ENCODE data around the gene TTC12. TPM values are rescaled to one million over a fixed set of nuclear protein-coding genes. Genes with fewer than 3 reads are reported as not detected.
A peak's percentile ranks its signal among the peaks of the same experiment; 100 is the strongest.

Gene TTC12
- total and polyA plus RNA-seq, 2 of the 13 experiments (the other 11 are each of a cell fraction or from before 2014, with no cell fraction given) = 5.4 to 11.6 TPM

DNA sequence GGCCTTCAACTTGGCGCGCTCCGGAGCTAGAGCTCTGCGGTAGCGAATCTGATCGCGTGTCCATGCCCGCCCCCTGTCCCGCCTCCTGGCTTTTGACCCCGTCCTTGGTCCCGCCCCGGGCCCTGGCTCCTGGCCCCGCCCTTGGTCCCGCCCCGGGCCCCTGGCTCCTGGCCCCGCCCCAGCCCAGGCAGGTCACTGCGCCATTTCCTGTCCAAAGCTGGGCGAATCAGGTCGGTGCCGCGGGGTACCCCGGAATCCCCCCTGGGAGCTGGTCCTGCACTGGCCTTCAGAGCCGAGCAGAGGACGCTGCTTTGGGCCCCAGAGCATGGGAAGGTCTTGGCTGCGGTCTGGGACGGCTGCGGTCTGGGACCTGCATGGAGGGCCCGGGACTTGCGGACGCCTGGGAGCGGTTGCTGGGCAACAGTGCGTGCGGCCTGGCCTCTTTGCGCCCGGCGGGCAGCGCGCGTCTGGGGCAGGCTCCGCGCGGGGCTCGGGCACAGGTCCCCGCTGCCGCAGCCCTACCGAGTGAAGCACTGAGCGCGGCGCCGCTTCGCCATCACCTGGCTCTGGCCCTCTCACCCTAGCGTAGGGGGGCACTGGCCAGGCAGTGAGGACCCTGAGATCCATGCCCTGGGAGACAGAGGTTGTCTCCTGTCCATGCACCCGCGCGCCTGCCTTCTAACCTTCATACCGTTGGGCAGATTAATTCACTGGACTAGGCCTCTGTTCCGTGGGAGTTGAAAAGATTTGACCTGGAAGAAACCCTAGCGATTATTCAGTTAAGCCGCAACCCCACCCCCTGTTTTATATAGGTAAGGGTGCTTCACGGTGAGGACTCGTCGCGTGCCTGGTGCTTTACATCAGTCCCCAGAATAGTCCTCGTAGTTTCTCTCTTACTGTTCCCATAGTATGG is at the start of gene TTC12 (continued):
- TF ChIP-seq TRIM22 (IDR thresholded peaks at IDR 0.05) (no peak), ZNF572 (CRISPR knock-in tag; IDR thresholded peaks at IDR 0.05) (peak; percentile 71; the same call in 1 of the 2 replicates), AHDC1 (CRISPR knock-in tag; IDR thresholded peaks at IDR 0.05; ENCODE audit: borderline replicate concordance) (no peak), FOXM1 (CRISPR knock-in tag; IDR thresholded peaks at IDR 0.05) (no peak), NR2C2 (CRISPR knock-in tag; IDR thresholded peaks at IDR 0.05; ENCODE audit: borderline replicate concordance) (peak; percentile 96), ZNF430 (CRISPR knock-in tag; IDR thresholded peaks at IDR 0.05) (peak; percentile 72; the same call in 1 of the 2 replicates), KMT2A (CRISPR knock-in tag; IDR thresholded peaks at IDR 0.05) (peak; percentile 89; the same call in 1 of the 2 replicates)
- TF ChIP-seq, protein P1, sequence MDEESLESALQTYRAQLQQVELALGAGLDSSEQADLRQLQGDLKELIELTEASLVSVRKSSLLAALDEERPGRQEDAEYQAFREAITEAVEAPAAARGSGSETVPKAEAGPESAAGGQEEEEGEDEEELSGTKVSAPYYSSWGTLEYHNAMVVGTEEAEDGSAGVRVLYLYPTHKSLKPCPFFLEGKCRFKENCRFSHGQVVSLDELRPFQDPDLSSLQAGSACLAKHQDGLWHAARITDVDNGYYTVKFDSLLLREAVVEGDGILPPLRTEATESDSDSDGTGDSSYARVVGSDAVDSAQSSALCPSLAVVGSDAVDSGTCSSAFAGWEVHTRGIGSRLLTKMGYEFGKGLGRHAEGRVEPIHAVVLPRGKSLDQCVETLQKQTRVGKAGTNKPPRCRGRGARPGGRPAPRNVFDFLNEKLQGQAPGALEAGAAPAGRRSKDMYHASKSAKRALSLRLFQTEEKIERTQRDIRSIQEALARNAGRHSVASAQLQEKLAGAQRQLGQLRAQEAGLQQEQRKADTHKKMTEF (CRISPR knock-in tag; IDR thresholded peaks at IDR 0.05) = peak; percentile 72
- TF ChIP-seq, protein P2, sequence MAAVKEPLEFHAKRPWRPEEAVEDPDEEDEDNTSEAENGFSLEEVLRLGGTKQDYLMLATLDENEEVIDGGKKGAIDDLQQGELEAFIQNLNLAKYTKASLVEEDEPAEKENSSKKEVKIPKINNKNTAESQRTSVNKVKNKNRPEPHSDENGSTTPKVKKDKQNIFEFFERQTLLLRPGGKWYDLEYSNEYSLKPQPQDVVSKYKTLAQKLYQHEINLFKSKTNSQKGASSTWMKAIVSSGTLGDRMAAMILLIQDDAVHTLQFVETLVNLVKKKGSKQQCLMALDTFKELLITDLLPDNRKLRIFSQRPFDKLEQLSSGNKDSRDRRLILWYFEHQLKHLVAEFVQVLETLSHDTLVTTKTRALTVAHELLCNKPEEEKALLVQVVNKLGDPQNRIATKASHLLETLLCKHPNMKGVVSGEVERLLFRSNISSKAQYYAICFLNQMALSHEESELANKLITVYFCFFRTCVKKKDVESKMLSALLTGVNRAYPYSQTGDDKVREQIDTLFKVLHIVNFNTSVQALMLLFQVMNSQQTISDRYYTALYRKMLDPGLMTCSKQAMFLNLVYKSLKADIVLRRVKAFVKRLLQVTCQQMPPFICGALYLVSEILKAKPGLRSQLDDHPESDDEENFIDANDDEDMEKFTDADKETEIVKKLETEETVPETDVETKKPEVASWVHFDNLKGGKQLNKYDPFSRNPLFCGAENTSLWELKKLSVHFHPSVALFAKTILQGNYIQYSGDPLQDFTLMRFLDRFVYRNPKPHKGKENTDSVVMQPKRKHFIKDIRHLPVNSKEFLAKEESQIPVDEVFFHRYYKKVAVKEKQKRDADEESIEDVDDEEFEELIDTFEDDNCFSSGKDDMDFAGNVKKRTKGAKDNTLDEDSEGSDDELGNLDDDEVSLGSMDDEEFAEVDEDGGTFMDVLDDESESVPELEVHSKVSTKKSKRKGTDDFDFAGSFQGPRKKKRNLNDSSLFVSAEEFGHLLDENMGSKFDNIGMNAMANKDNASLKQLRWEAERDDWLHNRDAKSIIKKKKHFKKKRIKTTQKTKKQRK (IDR thresholded peaks at IDR 0.05; ENCODE audit: low read length) = no peak
- TF ChIP-seq, protein P3, sequence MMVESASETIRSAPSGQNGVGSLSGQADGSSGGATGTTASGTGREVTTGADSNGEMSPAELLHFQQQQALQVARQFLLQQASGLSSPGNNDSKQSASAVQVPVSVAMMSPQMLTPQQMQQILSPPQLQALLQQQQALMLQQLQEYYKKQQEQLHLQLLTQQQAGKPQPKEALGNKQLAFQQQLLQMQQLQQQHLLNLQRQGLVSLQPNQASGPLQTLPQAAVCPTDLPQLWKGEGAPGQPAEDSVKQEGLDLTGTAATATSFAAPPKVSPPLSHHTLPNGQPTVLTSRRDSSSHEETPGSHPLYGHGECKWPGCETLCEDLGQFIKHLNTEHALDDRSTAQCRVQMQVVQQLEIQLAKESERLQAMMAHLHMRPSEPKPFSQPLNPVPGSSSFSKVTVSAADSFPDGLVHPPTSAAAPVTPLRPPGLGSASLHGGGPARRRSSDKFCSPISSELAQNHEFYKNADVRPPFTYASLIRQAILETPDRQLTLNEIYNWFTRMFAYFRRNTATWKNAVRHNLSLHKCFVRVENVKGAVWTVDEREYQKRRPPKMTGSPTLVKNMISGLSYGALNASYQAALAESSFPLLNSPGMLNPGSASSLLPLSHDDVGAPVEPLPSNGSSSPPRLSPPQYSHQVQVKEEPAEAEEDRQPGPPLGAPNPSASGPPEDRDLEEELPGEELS (CRISPR knock-in tag; IDR thresholded peaks at IDR 0.05) = 0 out of 2 replicates have a peak, but pooled peaks have one; percentile 10
- TF ChIP-seq, protein P4, sequence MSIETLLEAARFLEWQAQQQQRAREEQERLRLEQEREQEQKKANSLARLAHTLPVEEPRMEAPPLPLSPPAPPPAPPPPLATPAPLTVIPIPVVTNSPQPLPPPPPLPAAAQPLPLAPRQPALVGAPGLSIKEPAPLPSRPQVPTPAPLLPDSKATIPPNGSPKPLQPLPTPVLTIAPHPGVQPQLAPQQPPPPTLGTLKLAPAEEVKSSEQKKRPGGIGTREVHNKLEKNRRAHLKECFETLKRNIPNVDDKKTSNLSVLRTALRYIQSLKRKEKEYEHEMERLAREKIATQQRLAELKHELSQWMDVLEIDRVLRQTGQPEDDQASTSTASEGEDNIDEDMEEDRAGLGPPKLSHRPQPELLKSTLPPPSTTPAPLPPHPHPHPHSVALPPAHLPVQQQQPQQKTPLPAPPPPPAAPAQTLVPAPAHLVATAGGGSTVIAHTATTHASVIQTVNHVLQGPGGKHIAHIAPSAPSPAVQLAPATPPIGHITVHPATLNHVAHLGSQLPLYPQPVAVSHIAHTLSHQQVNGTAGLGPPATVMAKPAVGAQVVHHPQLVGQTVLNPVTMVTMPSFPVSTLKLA (IDR thresholded peaks at IDR 0.05) = 0 out of 2 replicates have a peak, but pooled peaks have one; percentile 29

All from HepG2 (cell line).